Fibroblast of lung (primary cell): ENCODE measurements around the gene SLC1A4. TPM values are rescaled to one million over a fixed set of nuclear protein-coding genes. Genes with fewer than 3 reads are reported as not detected.
A peak's percentile ranks its signal among the peaks of the same experiment; 100 is the strongest.

Experiments used
- DNase-seq, 2 donors: peaks; one replicate each; pipeline versions ENCODE4 v3.0.0 to v3.0.0-alpha.2; 2010; ENCODE audit warnings: low read depth in 2 of 2
- H2AFZ ChIP-seq: 2 replicates; pipeline ENCODE4 v1.5.1; 2012; ENCODE audit warnings: low read length, control low read depth, inconsistent platforms
- H3K27ac ChIP-seq: 2 replicates; pipeline ENCODE4 v1.5.1; 2011; ENCODE audit warnings: low read length, control low read depth; ENCODE audit not compliant: insufficient read depth
- H3K27me3 ChIP-seq: 2 replicates; pipeline ENCODE4 v1.5.1; 2011; ENCODE audit warnings: mild to moderate bottlenecking, low read length; ENCODE audit not compliant: control insufficient read depth, insufficient read depth
- H3K36me3 ChIP-seq: 2 replicates; pipeline ENCODE4 v1.5.1; 2011; ENCODE audit warnings: low read length; ENCODE audit not compliant: control insufficient read depth, insufficient read depth
- H3K4me1 ChIP-seq: 2 replicates; pipeline ENCODE4 v1.5.1; 2011; ENCODE audit warnings: low read length; ENCODE audit not compliant: control insufficient read depth, insufficient read depth; ENCODE audit errors: extremely low read depth
- H3K4me2 ChIP-seq: 2 replicates; pipeline ENCODE4 v1.5.1; 2011; ENCODE audit warnings: low read length, control low read depth; ENCODE audit not compliant: insufficient read depth; ENCODE audit errors: extremely low read depth
- H3K4me3 ChIP-seq, 4 experiments: fragments of 200-600 bp in 1 of 4; sonication (generic) in 1 of 4; replicated peaks in 1 of 4; 2 replicates each; pipeline ENCODE4 v1.5.1; 2011 to 2016; ENCODE audit warnings: low read length in 4 of 4, low read depth in 3 of 4, mild to moderate bottlenecking in 3 of 4, control low read depth in 2 of 4, inconsistent platforms in 1 of 4, mixed read lengths in 1 of 4; ENCODE audit not compliant: insufficient read depth in 1 of 4; ENCODE audit errors: control extremely low read depth in 1 of 4
- H3K79me2 ChIP-seq: 2 replicates; pipeline ENCODE4 v1.5.1; 2012; ENCODE audit warnings: mild to moderate bottlenecking, low read length, inconsistent platforms; ENCODE audit not compliant: control insufficient read depth, insufficient read depth
- H3K9ac ChIP-seq: 2 replicates; pipeline ENCODE4 v1.5.1; 2011; ENCODE audit warnings: mild to moderate bottlenecking, low read length, control low read depth; ENCODE audit not compliant: insufficient read depth
- H3K9me3 ChIP-seq: 2 replicates; pipeline ENCODE4 v1.5.1; 2012; ENCODE audit warnings: low read depth, low read length; ENCODE audit not compliant: control insufficient read depth, insufficient read depth
- H4K20me1 ChIP-seq: 2 replicates; pipeline ENCODE4 v1.5.1; 2011; ENCODE audit warnings: low read length; ENCODE audit not compliant: control insufficient read depth, insufficient read depth; ENCODE audit errors: extremely low read depth
- CTCF ChIP-seq, 2 donors: IDR thresholded peaks in 1 of 2; conservative IDR thresholded peaks in 1 of 2; 1 replicate in 1 of 2; 2 replicates in 1 of 2; pipeline ENCODE4 v1.5.1; 2011 to 2012; ENCODE audit warnings: low read length in 2 of 2, control low read depth in 1 of 2, inconsistent platforms in 1 of 2, low read depth in 1 of 2, mild to moderate bottlenecking in 1 of 2
- EZH2 ChIP-seq: IDR thresholded peaks from 2 replicates; pipeline ENCODE4 v1.5.1; 2012; ENCODE audit warnings: low read length, control low read depth, mild to moderate bottlenecking; ENCODE audit errors: missing control alignments
- polyA plus RNA-seq, 2 donors: library from polyadenylated mRNA; depleted of rRNA in 1 of 2; stranded (reverse) in 1 of 2; unstranded in 1 of 2; fragments of >200 nt; gene quantifications; 2 replicates each; pipeline ENCODE4 v1.2.1, GENCODE V29; 2011 to 2012; ENCODE audit warnings: missing spikeins in 1 of 2
- total RNA-seq: library from RNA; depleted of rRNA; stranded (reverse); fragments of >200 nt; gene quantifications from 2 replicates; pipeline ENCODE4 v1.2.1, GENCODE V29; 2014

Gene SLC1A4
- total and polyA plus RNA-seq, 2 donors (not counting 1 experiment from before 2014, with no cell fraction given): 4.9 to 20.8 TPM

- Histone ChIP-seq H3K27me3 (peaks cover 5% of the 10 kb centered on the region), H3K36me3 (no peaks in the 10 kb centered on the region), H3K9me3 (no peaks in the 10 kb centered on the region), H3K4me1 (peaks cover 4% of the 10 kb centered on the region), H3K4me3 (no peak overlapping the region), H3K27ac (no peak overlapping the region), H3K9ac (no peak overlapping the region), H4K20me1 (no peaks in the 10 kb centered on the region), H3K79me2 (no peaks in the 10 kb centered on the region), H3K4me2 (no peak overlapping the region), H2AFZ (no peak overlapping the region)
- peak in 1 of 2 donors; percentile 32 for DNase-seq
- TF ChIP-seq EZH2 (no peak), CTCF (conservative IDR thresholded peaks at IDR 0.05 in 1 of 2, IDR thresholded peaks at IDR 0.05 in 1 of 2; ENCODE audit: low read depth in 1 of 2, low read length in 2 of 2) (no peak)
These were observed 38.7 kb upstream of the SLC1A4 start for GRCh38 chr2:64950226-64951160.

- no peak overlapping the region for H3K9ac ChIP-seq
- H3K79me2 ChIP-seq: no peaks in the 10 kb centered on the region
- TF ChIP-seq EZH2 (no peak), CTCF (conservative IDR thresholded peaks at IDR 0.05 in 1 of 2, IDR thresholded peaks at IDR 0.05 in 1 of 2; ENCODE audit: low read depth in 1 of 2, low read length in 2 of 2) (no peak)
- H3K27ac ChIP-seq: no peak overlapping the region
- H3K4me2 ChIP-seq: no peak overlapping the region
- no peaks in the 10 kb centered on the region for H3K36me3 ChIP-seq
- H3K4me3 ChIP-seq: no peak overlapping the region
- no peaks in the 10 kb centered on the region for H3K9me3 ChIP-seq
- no peaks in the 10 kb centered on the region for H4K20me1 ChIP-seq
- H3K27me3 ChIP-seq: peaks cover 5% of the 10 kb centered on the region
- peaks cover 4% of the 10 kb centered on the region for H3K4me1 ChIP-seq
- no peak overlapping the region for H2AFZ ChIP-seq
- DNase-seq: no peak
These were observed 37.8 kb upstream of the SLC1A4 start for GRCh38 chr2:64951306-64951953.

DNA sequence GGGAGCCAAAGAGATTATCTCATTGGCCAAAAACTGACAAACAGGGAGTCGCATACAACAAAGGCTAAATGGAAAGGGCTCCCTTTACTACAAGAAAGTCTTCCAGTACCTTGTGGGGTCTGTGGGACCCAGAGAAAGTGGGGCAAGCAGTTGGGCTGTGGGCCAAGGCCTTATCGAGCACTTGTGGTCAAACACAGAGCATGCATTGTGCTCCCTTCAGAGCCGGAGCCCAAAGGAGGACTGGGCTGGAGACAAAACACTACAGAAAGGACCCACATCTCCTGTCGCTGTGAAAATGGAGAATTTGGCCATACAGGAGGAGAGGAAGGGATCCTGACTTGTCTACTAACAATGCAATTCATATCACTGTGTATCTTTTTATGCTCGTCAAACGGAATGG, 37.1 kb upstream of the SLC1A4 start:
- H3K4me2 ChIP-seq: no peak overlapping the region
- TF ChIP-seq EZH2: no peak
- H3K9me3 ChIP-seq: no peaks in the 10 kb centered on the region
- H3K4me3 ChIP-seq: no peak overlapping the region
- H4K20me1 ChIP-seq: no peaks in the 10 kb centered on the region
- no peak overlapping the region for H3K9ac ChIP-seq
- H3K27ac ChIP-seq: no peak overlapping the region
- DNase-seq: no peak
- peaks cover 4% of the 10 kb centered on the region for H3K4me1 ChIP-seq
- H3K79me2 ChIP-seq: no peaks in the 10 kb centered on the region
- H3K36me3 ChIP-seq: no peaks in the 10 kb centered on the region
- H2AFZ ChIP-seq: no peak overlapping the region
- peaks cover 5% of the 10 kb centered on the region for H3K27me3 ChIP-seq
